K562 (cell line): Measurements from ENCODE around the gene EFNA2. TPM values are rescaled to one million over a fixed set of nuclear protein-coding genes. Genes with fewer than 3 reads are reported as not detected.

Source experiments
- CBFA2T2 ChIP-seq: fragments of 450-650 bp; conservative IDR thresholded peaks from 2 replicates; pipeline ENCODE4 v1.6.1; 2017; ENCODE audit warnings: mild to moderate bottlenecking
- CCNT2 ChIP-seq: IDR thresholded peaks from 2 replicates; pipeline ENCODE4 v1.6.1; 2011; ENCODE audit warnings: borderline replicate concordance, low read depth, mild to moderate bottlenecking, moderate library complexity, mixed read lengths, low read length; ENCODE audit not compliant: insufficient read length; ENCODE audit errors: extremely low read depth
- CSDE1 ChIP-seq, 2 experiments: fragments of 450-650 bp; IDR thresholded peaks; 2 replicates each; pipeline ENCODE4 v1.6.1; 2016; ENCODE audit warnings: mild to moderate bottlenecking in 1 of 2
- ELF2 ChIP-seq: fragments of 250-450 bp; sonication (Bioruptor Pico); IDR thresholded peaks from 2 replicates; pipeline ENCODE4 v1.5.0; 2021; ENCODE audit warnings: mild to moderate bottlenecking
- FOXA3 ChIP-seq, 2 experiments: fragments of 450-650 bp in 1 of 2; sonication (generic) in 1 of 2; formaldehyde crosslinking; IDR thresholded peaks in 1 of 2; conservative IDR thresholded peaks in 1 of 2; 2 replicates each; pipeline versions ENCODE4 v1.4.0 to v1.8.0; 2020 to 2022; ENCODE audit warnings: mild to moderate bottlenecking in 2 of 2, missing genetic modification reagents in 1 of 2
- FOXP1 ChIP-seq: sonication (generic); formaldehyde crosslinking; IDR thresholded peaks from 2 replicates; pipeline ENCODE4 v1.8.0; 2022; ENCODE audit warnings: mild to moderate bottlenecking, missing genetic modification reagents
- HEY1 ChIP-seq: fragments of 250-450 bp; sonication (Bioruptor Pico); IDR thresholded peaks from 2 replicates; pipeline ENCODE4 v1.5.0; 2020; ENCODE audit warnings: mild to moderate bottlenecking, moderate library complexity, borderline replicate concordance
- HNRNPK ChIP-seq: fragments of 200-400 bp; formaldehyde crosslinking; IDR thresholded peaks from one replicate; pipeline ENCODE4 v1.6.1; 2018; ENCODE audit warnings: mild to moderate bottlenecking, low read depth, low read length; ENCODE audit not compliant: poor library complexity, severe bottlenecking
- KAT7 ChIP-seq: sonication (generic); formaldehyde crosslinking; IDR thresholded peaks from 2 replicates; pipeline ENCODE4 v1.8.0; 2022; ENCODE audit warnings: missing genetic modification reagents, mild to moderate bottlenecking, borderline replicate concordance
- KDM4B ChIP-seq, 2 experiments: fragments of 450-650 bp in 1 of 2; sonication (generic) in 1 of 2; IDR thresholded peaks; 2 replicates each; pipeline ENCODE4 v1.6.1; 2016 to 2017; ENCODE audit warnings: borderline replicate concordance in 2 of 2, antibody characterized with exemption in 1 of 2, low read depth in 1 of 2, mild to moderate bottlenecking in 1 of 2
- KLF6 ChIP-seq: fragments of 250-450 bp; sonication (Bioruptor Pico); IDR thresholded peaks from 2 replicates; pipeline ENCODE4 v1.4.0; 2020; ENCODE audit warnings: mild to moderate bottlenecking, moderate library complexity, borderline replicate concordance
- MYNN ChIP-seq, 2 experiments: sonication (generic); formaldehyde crosslinking in 1 of 2; IDR thresholded peaks; 2 replicates each; pipeline versions ENCODE4 v1.5.0 to v1.6.1; 2016 to 2020; ENCODE audit warnings: antibody characterized with exemption in 1 of 2, missing genetic modification reagents in 1 of 2
- NCOA6 ChIP-seq: fragments of 450-650 bp; IDR thresholded peaks from 2 replicates; pipeline ENCODE4 v1.6.1; 2017; ENCODE audit warnings: mild to moderate bottlenecking
- POLR2B ChIP-seq: fragments of 450-650 bp; IDR thresholded peaks from 2 replicates; pipeline ENCODE4 v1.6.1; 2018; ENCODE audit warnings: low read depth; ENCODE audit not compliant: partially characterized antibody
- PTBP1 ChIP-seq: fragments of 200-400 bp; formaldehyde crosslinking; IDR thresholded peaks from 2 replicates; pipeline ENCODE4 v1.6.1; 2017; ENCODE audit warnings: low read depth, low read length
- PURB ChIP-seq: sonication (generic); formaldehyde crosslinking; IDR thresholded peaks from 2 replicates; pipeline ENCODE4 v1.9.0; 2021; ENCODE audit warnings: low read depth, mild to moderate bottlenecking, missing genetic modification reagents
- SIN3B ChIP-seq: fragments of 450-650 bp; IDR thresholded peaks from 2 replicates; pipeline ENCODE4 v1.6.1; 2017; ENCODE audit warnings: low read depth, mild to moderate bottlenecking, moderate library complexity
- ZEB2 ChIP-seq: fragments of 450-650 bp; IDR thresholded peaks from 2 replicates; pipeline ENCODE4 v1.6.1; 2016
- ZNF124 ChIP-seq: sonication (generic); formaldehyde crosslinking; IDR thresholded peaks from 2 replicates; pipeline ENCODE4 v1.8.1; 2022; ENCODE audit warnings: missing genetic modification reagents
- polyA plus RNA-seq, 8 experiments: library from polyadenylated mRNA; depleted of rRNA in 4 of 8; stranded (reverse) in 5 of 8; unstranded in 3 of 8; fragments of >200 nt; fragmentation: Nextera tagmentation in 2 of 8; fragmentation: Illumina TruSeq in 1 of 8; extraction: Ambion mirVana in 2 of 8; extraction: Trizol in 1 of 8; gene quantifications; 2 replicates each; pipeline versions ENCODE4 v1.2.1 to v1.2.3, GENCODE V29; 2011 to 2014; ENCODE audit warnings: inconsistent platforms in 1 of 8, missing spikeins in 1 of 8
- total RNA-seq, 7 experiments: library from RNA; depleted of rRNA in 6 of 7; stranded (reverse); fragments of >200 nt in 6 of 7; fragmentation: Illumina TruSeq in 2 of 7; extraction: Trizol in 2 of 7; gene quantifications; 2 replicates each; pipeline versions ENCODE4 v1.2.1 to v1.2.3, GENCODE V29; 2011 to 2021; ENCODE audit warnings: low replicate concordance in 1 of 7
- TF ChIP-seq, protein P1 (sequence below): fragments of 200-800 bp; sonication (Bioruptor generic); IDR thresholded peaks from 2 replicates; pipeline ENCODE4 v1.6.1; 2016; ENCODE audit warnings: missing genetic modification characterization, missing compliant biosample characterization
- TF ChIP-seq, protein P2 (sequence below): fragments of 450-650 bp; IDR thresholded peaks from 2 replicates; pipeline ENCODE4 v1.6.1; 2016

The EFNA2 gene
- total and polyA plus RNA-seq, 9 of the 15 experiments (the other 6 are each of a cell fraction or from before 2014, with no cell fraction given), result 0.11 to 0.44 (median 0.15) TPM; not detected in 6

DNA sequence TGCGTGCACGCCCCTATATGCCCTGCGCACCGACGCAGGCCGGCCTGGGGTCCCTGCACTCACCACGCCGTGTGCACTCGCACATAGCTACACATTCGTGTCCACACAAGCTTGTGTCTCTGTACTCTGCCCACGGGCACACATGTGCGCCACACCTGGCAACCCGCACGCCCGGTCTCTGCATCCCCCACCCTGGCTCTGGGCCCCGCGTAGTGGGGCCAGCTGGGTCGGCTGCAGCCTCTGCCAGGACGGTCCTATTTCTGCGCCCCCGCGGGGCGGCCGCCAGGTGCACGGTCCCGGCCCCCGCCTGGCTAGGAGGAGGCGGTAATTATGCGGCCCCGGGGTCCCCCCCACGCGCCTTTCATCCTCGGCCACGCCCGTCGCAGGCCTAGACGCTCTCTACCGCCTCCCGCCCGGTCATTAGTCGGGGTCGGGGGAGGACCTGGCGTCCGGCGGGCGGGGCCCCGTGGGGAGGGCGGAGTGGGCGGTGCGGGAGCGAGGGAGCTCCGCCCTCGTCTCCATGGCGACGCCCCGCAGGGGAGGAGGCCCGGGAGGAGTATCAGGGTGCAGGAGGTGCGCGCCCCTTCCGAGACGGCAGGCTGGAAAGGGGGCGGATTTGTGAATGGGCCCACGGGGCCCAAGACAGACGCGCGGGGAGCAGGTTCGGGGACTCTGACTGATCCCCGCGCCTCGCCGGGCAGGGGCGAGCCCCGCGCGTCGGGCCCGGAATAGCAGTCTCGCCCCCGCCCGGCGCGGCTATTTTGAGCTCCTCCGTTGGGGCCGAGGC is 19.4 kb upstream of the EFNA2 start (continued):
- TF ChIP-seq FOXP1 (CRISPR knock-in tag) (peak; percentile 9; the same call in 1 of the 2 replicates), MYNN (IDR thresholded peaks at IDR 0.05) (no peak), MYNN (CRISPR knock-in tag; IDR thresholded peaks at IDR 0.05) (no peak), KLF6 (CRISPR knock-in tag) (no peak), KDM4B (IDR thresholded peaks at IDR 0.05; ENCODE audit: borderline replicate concordance in 2 of 2, low read depth in 1 of 2) (peak in 1 of 2 experiments; percentile 28; a peak in 1 of 4 replicates), POLR2B (no peak), HEY1 (CRISPR knock-in tag) (no peak), CSDE1 (IDR thresholded peaks at IDR 0.05) (no peak; a peak in 1 of 4 replicates), CBFA2T2 (peak; percentile 51), KAT7 (CRISPR knock-in tag) (no peak; the same call in 1 of the 2 replicates), ZEB2 (peak; percentile 72; the same call in 1 of the 2 replicates), PTBP1 (no peak), SIN3B (no peak), ZNF124 (CRISPR knock-in tag) (no peak), NCOA6 (no peak), FOXA3 (CRISPR knock-in tag; conservative IDR thresholded peaks at IDR 0.05 in 1 of 2, IDR thresholded peaks at IDR 0.05 in 1 of 2) (peak in 1 of 2 experiments; percentile 52; a peak in 1 of 4 replicates), CCNT2 (peak; percentile 67), ELF2 (CRISPR knock-in tag) (no peak), HNRNPK (no peak), PURB (CRISPR knock-in tag) (no peak)
- TF ChIP-seq, protein P1, sequence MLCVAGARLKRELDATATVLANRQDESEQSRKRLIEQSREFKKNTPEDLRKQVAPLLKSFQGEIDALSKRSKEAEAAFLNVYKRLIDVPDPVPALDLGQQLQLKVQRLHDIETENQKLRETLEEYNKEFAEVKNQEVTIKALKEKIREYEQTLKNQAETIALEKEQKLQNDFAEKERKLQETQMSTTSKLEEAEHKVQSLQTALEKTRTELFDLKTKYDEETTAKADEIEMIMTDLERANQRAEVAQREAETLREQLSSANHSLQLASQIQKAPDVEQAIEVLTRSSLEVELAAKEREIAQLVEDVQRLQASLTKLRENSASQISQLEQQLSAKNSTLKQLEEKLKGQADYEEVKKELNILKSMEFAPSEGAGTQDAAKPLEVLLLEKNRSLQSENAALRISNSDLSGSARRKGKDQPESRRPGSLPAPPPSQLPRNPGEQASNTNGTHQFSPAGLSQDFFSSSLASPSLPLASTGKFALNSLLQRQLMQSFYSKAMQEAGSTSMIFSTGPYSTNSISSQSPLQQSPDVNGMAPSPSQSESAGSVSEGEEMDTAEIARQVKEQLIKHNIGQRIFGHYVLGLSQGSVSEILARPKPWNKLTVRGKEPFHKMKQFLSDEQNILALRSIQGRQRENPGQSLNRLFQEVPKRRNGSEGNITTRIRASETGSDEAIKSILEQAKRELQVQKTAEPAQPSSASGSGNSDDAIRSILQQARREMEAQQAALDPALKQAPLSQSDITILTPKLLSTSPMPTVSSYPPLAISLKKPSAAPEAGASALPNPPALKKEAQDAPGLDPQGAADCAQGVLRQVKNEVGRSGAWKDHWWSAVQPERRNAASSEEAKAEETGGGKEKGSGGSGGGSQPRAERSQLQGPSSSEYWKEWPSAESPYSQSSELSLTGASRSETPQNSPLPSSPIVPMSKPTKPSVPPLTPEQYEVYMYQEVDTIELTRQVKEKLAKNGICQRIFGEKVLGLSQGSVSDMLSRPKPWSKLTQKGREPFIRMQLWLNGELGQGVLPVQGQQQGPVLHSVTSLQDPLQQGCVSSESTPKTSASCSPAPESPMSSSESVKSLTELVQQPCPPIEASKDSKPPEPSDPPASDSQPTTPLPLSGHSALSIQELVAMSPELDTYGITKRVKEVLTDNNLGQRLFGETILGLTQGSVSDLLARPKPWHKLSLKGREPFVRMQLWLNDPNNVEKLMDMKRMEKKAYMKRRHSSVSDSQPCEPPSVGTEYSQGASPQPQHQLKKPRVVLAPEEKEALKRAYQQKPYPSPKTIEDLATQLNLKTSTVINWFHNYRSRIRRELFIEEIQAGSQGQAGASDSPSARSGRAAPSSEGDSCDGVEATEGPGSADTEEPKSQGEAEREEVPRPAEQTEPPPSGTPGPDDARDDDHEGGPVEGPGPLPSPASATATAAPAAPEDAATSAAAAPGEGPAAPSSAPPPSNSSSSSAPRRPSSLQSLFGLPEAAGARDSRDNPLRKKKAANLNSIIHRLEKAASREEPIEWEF (CRISPR knock-in tag), result no peak
- TF ChIP-seq, protein P2, sequence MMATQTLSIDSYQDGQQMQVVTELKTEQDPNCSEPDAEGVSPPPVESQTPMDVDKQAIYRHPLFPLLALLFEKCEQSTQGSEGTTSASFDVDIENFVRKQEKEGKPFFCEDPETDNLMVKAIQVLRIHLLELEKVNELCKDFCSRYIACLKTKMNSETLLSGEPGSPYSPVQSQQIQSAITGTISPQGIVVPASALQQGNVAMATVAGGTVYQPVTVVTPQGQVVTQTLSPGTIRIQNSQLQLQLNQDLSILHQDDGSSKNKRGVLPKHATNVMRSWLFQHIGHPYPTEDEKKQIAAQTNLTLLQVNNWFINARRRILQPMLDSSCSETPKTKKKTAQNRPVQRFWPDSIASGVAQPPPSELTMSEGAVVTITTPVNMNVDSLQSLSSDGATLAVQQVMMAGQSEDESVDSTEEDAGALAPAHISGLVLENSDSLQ, result 0 out of 2 replicates have a peak, but pooled peaks have one; percentile 34
